Tibial nerve (tissue), 4 donors: Measurements from ENCODE around the gene ASB16.
A peak's percentile ranks its signal among the peaks of the same experiment; 100 is the strongest.

Experiments
- CTCF ChIP-seq, 5 experiments: fragments of 200-600 bp in 3 of 5; fragments of 450-650 bp in 2 of 5; sonication (generic) in 3 of 5; IDR thresholded peaks; one replicate each; pipeline ENCODE4 v1.5.1; 2016 to 2019; ENCODE audit warnings: antibody characterized with exemption in 5 of 5, mild to moderate bottlenecking in 3 of 5, moderate library complexity in 2 of 5
- EP300 ChIP-seq, 2 donors: sonication (generic); formaldehyde crosslinking; IDR thresholded peaks; one replicate each; pipeline ENCODE4 v1.6.1; 2017; ENCODE audit warnings: antibody characterized with exemption in 2 of 2, mild to moderate bottlenecking in 1 of 2

- TF ChIP-seq EP300 (IDR thresholded peaks at IDR 0.05): peak; percentile 81 to 83
- TF ChIP-seq CTCF (IDR thresholded peaks at IDR 0.05): no peak
These were observed 25.4 kb upstream of the ASB16 start for GRCh38 chr17:44144966-44145739.
